Mammary epithelial cell (primary cell): ENCODE results near the gene CA5A.
A peak's percentile ranks its signal among the peaks of the same experiment; 100 is the strongest.

Experiments
- CTCF ChIP-seq, 2 donors: IDR thresholded peaks in 1 of 2; conservative IDR thresholded peaks in 1 of 2; 2 replicates each; pipeline ENCODE4 v1.5.1; 2011 to 2012; ENCODE audit warnings: inconsistent platforms in 2 of 2, low read length in 2 of 2, mild to moderate bottlenecking in 2 of 2, control low read depth in 1 of 2, low read depth in 1 of 2; ENCODE audit not compliant: insufficient read depth in 1 of 2; ENCODE audit errors: extremely low read depth in 1 of 2
- EZH2 ChIP-seq: IDR thresholded peaks from 2 replicates; pipeline ENCODE4 v1.6.1; 2012; ENCODE audit warnings: low read length, inconsistent platforms, borderline replicate concordance

GRCh38 chr16:87950765-87951551 lies 14.6 kb upstream of the CA5A start, which contains the start of gene BANP:
- TF ChIP-seq CTCF (conservative IDR thresholded peaks at IDR 0.05 in 1 of 2, IDR thresholded peaks at IDR 0.05 in 1 of 2; ENCODE audit: extremely low read depth in 1 of 2, insufficient read depth in 1 of 2, low read depth in 1 of 2, low read length in 2 of 2) (peak; percentile 34 to 42), EZH2 (no peak)
